ENCODE data around the gene KANK4. TPM values are rescaled to one million over a fixed set of nuclear protein-coding genes. Genes with fewer than 3 reads are reported as not detected.

Gene KANK4
- total and polyA plus RNA-seq, 2 of the 4 experiments (the other 2 are of a cell fraction): not detected

- intact Hi-C loops (cut with micrococcal nuclease): no loop called here
- H3K9me1 ChIP-seq (ENCODE audit: insufficient read depth, low read length): no peaks in the 10 kb centered on the region
- no peak overlapping the region for H2AK5ac ChIP-seq (ENCODE audit: low read depth, low read length)
- 17% methylated on average over 1 of the region's 8 CpGs; no CpG with 5 or more reads in 1 of the 2 experiments for WGBS, 2 experiments (ENCODE audit: extremely low coverage in 2 of 2, insufficient read length in 1 of 2)
- no peak overlapping the region for H4K8ac ChIP-seq (ENCODE audit: low read depth in 2 of 2, low read length in 2 of 2)
- no peak overlapping the region for H3K23ac ChIP-seq (ENCODE audit: low read depth, low read length)
- H2AFZ ChIP-seq (replicated peaks; ENCODE audit: low read length, poor library complexity): no peak overlapping the region
- no peak overlapping the region for H2BK120ac ChIP-seq (ENCODE audit: low read depth, low read length)
- dilution Hi-C loops (cut with HindIII; ENCODE audit: low sequenced_read_pairs, unreplicated experiment): no loop called here
- no peaks in the 10 kb centered on the region for H3K79me1 ChIP-seq (ENCODE audit: low read depth in 1 of 2, low read length in 2 of 2)
- H4K20me1 ChIP-seq (ENCODE audit: insufficient read depth, low read length): no peaks in the 10 kb centered on the region
- no peak overlapping the region for H3K56ac ChIP-seq (ENCODE audit: extremely low read depth, insufficient read depth, low read length)
- ChIA-PET POLR2A (ENCODE audit: unreplicated experiment) (no interaction called here), CTCF (no interaction called here)
- H3K36me3 ChIP-seq (ENCODE audit: control insufficient read depth, insufficient read depth, low read length): no peaks in the 10 kb centered on the region
- no peak overlapping the region for H3K4me2 ChIP-seq (ENCODE audit: low read depth, low read length)
- no peak overlapping the region for H3K27ac ChIP-seq (ENCODE audit: insufficient read depth, low read length)
- no peaks in the 10 kb centered on the region for H3K4me1 ChIP-seq (ENCODE audit: control insufficient read depth, insufficient read depth, low read length)
- H3K4ac ChIP-seq (ENCODE audit: low read depth, low read length): no peak overlapping the region
- no peaks in the 10 kb centered on the region for H3K27me3 ChIP-seq (ENCODE audit: control insufficient read depth, insufficient read depth, low read length)
- TF ChIP-seq CTCF (conservative IDR thresholded peaks at IDR 0.05; ENCODE audit: low read depth, low read length) (no peak), RAD21 (IDR thresholded peaks at IDR 0.05; ENCODE audit: low read length) (no peak), MXI1 (IDR thresholded peaks at IDR 0.05; ENCODE audit: borderline replicate concordance, low read depth, low read length) (no peak), MAZ (IDR thresholded peaks at IDR 0.05; ENCODE audit: borderline replicate concordance, low read depth, low read length) (no peak), RCOR1 (IDR thresholded peaks at IDR 0.05; ENCODE audit: insufficient replicate concordance, low read length) (no peak)
- H2BK5ac ChIP-seq (ENCODE audit: low read depth, low read length, poor library complexity, severe bottlenecking): no peak overlapping the region
- H4K91ac ChIP-seq (ENCODE audit: insufficient read depth, low read depth, low read length): no peak overlapping the region
- no peak overlapping the region for H2BK15ac ChIP-seq (ENCODE audit: low read depth, low read length)
- no peak overlapping the region for H3K9ac ChIP-seq (ENCODE audit: low read depth, low read length)
- DNase-seq: no peak
- no peak overlapping the region for H4K5ac ChIP-seq (ENCODE audit: low read depth, low read length)
- no peak overlapping the region for H2AK9ac ChIP-seq (replicated peaks; ENCODE audit: low read depth, low read length, poor library complexity)
- in situ Hi-C loops (cut with MboI; ENCODE audit: low sequenced_read_pairs): no loop called here
- H3K14ac ChIP-seq (replicated peaks; ENCODE audit: low read depth, low read length): no peak overlapping the region
- no TSS peak for BruUV-seq (replicated peaks)
- H3K9me3 ChIP-seq (ENCODE audit: control insufficient read depth, insufficient read depth, low read length): peaks cover 4% of the 10 kb centered on the region
- no peak overlapping the region for H3K4me3 ChIP-seq (ENCODE audit: insufficient read depth, low read depth, low read length)
- no peak overlapping the region for H3K18ac ChIP-seq (ENCODE audit: low read depth, low read length)
- ATAC-seq (ENCODE audit: low read depth): no peak
- H2BK20ac ChIP-seq (ENCODE audit: low read depth, low read length): no peak overlapping the region
Measured at GRCh38 chr1:62237950-62238374, 81.3 kb downstream of the KANK4 start.

All from IMR-90 (cell line).